Astrocyte (in vitro differentiated cells and primary cell): ENCODE measurements around the gene RNF146.

Source experiments
- CTCF ChIP-seq: IDR thresholded peaks from 2 replicates; pipeline ENCODE4 v1.5.1; 2011; ENCODE audit warnings: low read depth, mild to moderate bottlenecking, inconsistent platforms, low read length, moderate library complexity; ENCODE audit not compliant: insufficient read depth
- EZH2 ChIP-seq: IDR thresholded peaks from 2 replicates; pipeline ENCODE4 v1.6.1; 2012; ENCODE audit warnings: mild to moderate bottlenecking, low read length, inconsistent platforms; ENCODE audit not compliant: insufficient read depth

DNA sequence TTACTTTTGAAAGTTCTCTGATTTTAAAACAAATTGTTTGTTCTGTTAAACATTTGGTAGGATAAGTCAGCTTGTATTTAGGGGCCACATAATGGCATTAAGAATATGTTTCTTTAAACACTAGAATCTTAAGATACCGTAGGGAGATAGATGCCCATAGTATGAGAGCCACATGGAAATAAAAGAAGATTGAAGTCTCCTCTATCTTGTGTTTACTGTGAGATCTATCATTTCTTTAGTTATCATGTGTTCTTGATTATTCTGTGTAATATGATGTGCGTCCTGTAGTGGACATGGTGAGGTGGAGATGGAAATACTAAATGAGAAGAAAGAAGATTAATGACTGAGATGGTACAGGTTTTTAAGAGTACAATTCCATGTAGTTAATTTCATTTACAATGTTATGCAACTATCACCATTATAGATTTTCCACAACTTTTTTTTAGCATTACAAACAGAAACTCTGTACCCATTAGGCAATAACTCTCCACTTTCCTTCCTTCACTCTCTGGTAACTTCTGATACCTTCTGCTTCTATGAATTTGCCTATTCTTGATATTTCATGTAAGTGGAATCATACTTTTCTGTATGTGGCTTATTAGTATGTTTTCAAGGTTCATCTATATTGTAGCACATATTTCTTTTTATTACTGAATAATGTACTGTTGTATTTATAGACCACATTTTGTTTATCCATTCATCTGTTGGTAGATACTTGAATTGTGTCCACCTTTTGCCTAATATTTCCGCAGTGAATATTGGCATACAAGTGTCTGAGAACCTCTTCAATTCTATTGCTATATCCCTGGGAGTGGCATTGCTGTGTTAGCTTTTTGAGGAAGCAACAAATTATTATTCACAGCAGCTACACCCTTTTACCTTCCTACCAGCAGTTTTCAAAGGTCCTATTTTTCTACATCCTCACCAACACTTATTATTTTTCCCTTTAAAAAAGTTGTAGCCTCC lies 11.5 kb downstream of the RNF146 start:
- TF ChIP-seq CTCF (no peak), EZH2 (no peak)
